Stimulated activated CD8-positive, alpha-beta memory T cell treated with anti-CD3 and anti-CD28 coated beads, Interleukin-15, amount 100 ng/mL, for 24 hours (primary cell): ENCODE results near the gene NOP9.
"Not testable (repeated sequence)": the region's sequence is repeated elsewhere in the genome, so short reads cannot be mapped to it uniquely, and the experiment has no call there.

ENCODE experiments used
- DNase-seq: peaks from one replicate; pipeline ENCODE4 v3.0.0-alpha.2; 2020; ENCODE audit warnings: low read depth

The NOP9 gene

DNA sequence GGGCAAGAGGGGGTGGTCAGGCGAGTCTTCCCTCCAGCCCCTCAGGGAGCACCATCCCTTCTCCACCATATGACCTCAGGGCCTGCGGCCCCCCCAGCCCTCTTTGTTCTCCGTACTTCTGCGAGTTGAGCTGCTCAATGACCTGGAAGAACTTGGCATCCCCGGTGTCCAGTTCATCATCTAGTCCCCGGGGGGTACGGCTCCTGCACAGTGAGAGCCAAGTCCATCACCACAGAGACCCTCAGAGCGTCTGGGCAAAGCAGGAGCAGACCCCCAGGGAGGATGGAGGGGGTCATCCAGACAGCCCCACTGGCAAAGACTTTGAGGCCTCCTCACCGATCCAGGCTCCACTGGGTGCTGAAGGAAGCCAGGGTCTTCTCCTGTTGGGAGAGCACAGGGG, 26.3 kb downstream of the NOP9 start:
- no peak for DNase-seq

DNA sequence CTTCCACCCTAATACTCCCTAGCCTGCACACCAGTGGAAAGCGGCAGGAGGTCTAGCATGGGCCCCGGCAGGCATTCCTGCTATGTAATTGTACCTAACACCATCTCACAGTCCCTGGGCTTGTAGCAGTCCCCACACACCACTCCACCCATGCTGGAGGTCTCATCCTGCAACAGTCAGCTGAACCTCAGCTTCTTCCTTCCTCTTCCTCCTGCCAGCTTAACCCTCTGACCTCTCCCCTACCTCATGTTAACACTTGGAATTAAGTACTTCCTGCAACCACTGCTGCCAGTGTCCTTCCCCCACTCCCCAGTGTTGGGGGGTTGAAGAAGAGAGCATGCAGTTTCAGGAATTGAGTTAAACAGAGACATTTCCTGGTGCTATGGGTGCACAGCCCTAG, 27.7 kb downstream of the NOP9 start:
- no peak for DNase-seq

DNA sequence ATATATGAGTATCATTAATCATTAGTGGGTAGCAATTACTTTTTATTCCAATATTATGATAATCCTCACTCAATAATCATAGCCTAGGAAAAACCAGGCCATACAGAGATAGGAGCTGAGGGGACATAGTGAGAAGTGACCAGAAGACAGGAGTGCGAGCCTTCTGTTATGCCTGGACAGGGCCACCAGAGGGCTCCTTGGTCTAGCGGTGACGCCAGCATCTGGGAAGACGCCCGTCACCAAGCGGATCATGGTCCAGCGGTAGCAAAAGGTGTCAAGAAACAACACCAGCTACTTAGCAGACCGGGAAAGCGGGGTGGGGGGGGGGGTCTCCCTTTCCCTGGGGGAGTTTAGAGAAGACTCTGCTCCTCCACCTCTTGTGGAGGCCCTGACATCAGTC, 28.3 kb downstream of the NOP9 start:
- DNase-seq: not testable (repeated sequence)

DNA sequence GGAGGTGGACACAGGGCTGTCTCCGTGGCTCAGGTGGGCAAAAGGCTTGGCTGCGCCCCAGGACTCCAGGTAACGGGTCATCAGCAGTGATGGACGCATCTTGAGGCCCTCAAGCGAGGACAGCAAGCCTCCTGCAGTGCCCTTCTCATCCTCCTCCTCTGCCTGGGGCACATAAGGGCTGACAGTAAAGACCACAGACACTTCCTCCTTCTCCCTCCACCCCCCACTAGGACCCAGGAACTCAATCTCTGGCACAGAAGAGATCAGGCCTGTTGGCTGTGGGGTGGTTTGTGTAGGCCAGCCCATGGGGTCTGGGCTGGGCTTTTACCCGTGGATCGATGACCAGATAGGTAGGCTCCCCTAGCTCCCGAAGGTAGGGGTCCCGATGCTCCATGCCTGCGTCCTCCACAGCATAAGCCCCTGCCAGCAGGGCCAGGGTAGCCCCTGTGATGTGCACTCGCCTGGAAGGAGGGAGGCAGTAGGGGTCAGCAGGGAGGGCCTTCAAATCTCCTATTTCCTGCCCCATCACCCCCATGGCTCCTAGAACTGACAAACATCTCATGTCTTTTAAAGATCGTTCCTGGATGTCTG, 29.5 kb downstream of the NOP9 start:
- no peak for DNase-seq

DNA sequence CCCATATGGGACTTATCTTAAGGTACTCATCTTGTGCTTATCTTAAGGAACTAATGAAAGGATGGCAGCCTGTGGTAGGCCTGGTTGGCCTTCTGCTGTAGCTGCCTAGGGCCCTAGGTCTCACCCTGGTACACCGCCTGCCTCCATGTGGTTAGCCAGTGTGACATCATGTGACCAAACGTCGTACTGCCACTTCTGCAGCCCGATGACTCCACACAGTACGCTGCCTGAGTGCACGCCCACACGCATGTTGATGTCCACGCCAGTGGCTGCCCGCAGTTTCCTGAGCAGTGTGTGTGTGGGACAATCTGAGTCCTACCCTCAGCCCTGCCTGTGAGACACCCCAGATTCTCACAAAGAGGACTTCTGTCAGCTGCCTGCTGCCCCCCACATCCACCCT, 30.1 kb downstream of the NOP9 start:
- no peak for DNase-seq

DNA sequence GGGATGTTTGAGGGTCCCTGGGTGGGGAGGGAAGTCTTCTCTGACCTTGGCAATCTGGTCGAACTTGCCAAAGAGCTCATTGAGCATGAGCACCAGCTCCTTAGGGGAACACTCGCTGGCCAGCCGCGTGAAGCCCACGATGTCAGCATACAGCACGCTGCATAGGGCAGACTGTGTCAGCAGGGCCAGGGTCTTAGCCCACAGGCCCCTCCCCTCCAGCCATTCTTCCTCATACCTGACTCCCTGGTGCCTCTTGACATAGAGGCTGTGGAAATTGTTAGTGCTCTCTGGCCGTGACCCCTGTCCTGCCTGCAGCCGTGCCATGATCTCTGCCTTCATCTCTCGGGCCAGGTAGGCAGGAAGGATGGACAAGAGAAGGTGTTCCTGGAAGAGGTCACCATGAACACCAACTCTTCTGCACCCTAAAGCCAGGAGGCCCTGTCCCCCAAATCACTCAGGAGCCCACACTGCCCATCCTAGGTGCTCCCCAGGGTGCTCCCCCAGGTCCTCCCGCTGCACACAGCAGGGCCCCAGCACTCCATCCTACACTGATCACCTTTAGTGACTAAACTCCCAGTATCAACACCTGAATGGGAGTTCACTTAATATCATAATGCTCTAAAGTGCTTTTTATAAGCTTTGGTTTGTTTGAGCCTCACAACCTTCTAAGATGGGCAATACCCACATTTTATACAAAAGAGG, 31.5 kb downstream of the NOP9 start:
- DNase-seq: no peak

DNA sequence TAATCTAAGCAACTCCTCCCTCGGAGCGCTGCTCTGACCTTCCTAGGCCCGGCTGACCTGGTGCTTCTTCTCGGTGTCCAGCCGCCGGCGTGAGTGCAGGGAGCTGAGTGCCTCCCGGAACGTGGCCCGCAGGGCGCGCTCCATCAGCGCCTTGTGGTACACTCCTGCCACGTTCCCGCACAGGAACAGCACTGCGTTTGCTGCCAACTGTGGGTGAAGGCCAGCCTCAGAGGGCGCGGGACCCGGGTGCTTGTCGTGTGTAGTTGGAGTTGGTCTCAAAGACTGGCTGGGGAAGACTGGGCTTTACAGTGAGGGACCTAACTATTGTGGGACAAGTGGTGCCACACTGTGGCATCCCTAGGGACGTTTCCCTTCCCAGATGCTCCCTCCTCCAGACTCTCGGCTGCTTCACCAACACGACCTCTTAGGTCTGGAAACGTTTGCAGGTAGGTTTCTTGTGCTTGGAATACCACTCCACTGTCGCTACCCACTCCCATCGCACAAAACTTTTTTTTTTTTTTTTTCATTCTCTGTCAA, 32.1 kb downstream of the NOP9 start:
- DNase-seq: no peak

DNA sequence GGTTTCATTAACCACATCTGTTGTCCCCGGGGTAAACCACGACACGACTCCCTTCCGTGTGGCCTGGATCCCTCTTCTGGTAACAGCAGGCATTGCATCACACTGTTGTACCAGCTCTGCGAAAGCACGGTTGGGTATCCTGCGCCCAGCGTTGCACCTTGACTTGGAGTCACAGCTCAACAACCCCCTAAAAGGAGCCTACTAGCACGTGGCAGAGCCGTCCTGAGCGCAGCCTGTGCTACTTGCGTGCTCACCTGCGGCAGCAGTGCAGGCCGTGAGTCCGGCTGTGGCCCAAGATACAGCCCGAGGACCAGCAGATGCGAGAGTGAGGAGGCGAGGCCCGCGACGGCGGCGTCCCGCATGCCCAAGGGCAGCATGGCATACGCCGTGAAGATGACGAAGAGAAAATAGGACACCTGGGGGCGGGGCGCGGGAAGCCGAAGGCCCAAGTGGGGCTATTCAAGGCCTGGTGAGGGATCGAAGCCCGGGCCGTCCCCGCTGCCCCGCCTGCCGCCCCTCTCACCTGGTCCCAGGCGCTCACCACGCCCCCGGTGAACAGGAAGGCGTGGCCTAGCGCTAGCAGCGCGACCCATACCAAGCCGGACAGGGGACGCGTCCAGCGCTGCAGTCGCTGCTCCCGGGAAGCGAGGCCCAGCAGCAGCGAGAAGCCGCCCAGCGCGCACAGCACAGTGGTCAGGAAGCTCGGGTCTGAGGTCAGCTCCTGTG, 32.8 kb downstream of the NOP9 start:
- DNase-seq: no peak

DNA sequence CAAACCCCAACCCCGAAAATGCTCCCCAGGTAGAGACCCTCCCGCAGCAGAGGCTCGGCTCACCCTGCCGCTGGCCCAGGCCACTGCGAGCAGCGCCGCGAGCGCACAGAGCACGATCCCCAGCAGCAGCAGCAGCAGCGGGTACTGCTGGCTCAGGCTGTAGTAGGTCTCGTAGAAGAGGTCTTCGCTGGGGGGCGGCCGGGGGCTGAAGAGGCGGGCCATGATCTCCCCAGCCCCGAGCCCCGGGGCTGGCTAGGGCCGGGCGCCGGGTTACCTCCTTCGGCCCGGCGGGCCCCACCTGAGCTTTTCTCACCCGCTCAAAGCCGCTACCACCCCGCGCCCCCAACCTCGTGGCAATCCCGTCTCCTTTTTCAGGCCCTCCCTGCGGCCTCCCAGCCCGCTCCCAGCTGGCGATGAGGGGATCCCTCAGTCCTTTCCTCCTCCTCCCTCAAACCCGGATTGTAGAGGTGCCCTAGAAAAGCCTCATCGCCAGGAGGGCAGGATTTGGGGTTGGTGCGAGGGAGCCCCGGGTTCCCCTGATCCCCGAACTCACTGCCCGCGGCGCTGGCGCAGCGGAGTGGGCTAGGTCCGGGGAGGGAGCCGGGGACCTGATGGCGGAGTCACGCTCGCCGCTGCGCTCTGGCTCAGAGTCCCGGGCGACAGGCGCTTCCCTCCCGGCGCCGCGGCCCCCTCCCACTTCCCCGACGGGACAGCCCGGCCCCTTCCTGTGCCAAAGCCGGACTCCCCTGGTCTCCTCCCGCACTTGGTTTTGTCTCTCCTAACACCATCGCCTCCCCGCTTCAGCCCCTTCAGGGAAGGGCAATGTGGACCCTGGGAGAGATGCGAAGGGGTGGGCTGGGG, 35.0 kb downstream of the NOP9 start, which contains the start of gene ADCY4:
Gene ADCY4 (minus strand): TSS at position 641 of the 861 bp plus-strand sequence. CDS start 419 bp downstream, at position 222.
- no peak for DNase-seq

DNA sequence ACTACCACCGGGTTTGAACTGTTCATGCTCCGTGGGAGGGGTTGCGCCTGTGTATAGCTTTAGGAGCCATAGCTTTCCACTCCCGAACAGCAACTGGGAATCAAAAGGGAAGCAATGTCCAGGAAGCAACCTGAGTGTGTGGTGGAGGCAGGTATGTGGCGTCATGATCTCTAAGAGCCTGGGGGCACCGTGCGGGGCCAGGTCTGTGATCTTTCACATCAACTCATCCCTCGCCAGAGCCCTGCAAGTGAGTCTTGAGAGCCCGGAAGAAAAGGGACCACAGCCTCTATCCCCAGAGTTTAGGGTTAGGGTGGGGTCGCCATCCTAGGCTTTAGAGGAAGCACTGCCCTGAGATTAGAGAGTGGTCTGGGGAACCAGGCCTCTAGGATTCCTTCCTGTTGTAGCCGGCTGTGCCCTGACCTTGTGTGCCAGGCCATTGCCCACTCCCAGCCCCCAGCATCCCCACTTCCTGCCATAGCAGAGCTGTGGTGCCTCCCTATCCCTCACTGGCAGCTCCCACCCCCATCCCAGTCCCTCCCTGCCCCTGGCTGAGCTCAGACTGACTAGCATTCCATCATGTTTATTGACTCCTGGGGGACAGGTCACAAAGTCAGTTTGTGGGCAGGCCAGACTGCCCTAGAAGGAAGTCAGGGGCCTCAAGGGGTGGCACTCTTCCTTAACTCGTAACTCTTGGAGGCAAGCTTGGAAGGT, 36.0 kb downstream of the NOP9 start:
- DNase-seq: no peak

DNA sequence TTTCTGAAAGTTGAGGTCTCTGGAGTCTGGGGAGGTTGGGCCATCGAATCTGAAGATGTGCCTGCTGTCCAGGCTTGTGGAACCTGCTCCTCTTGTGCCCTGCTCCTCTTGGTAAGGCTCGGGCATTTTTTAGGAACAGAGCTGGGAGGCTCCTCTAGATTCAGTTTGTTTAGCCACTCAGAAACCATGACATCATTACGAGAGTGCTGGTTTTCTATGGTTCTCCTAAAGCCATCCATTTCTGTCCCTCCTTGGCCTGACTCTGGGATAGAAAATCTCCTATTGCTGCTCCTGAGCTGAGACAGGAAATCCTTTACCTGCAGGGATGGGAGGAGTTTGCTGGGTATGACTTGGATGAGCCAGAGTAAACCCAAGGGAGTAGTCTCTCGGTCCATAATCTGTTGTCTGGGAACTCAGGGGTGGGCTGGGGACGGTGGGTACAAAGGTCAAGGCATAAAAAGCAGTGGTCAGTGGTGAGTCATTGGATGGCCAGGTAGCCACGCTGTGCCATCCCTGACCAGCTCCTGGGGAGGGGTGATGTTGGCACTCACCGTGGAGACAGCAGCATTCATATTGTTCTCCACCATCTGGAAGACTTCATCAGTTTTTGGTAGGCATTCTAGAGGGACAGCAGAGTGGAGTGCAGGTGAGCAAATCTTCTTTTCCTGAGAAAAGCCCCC, 37.6 kb downstream of the NOP9 start:
- DNase-seq: no peak

DNA sequence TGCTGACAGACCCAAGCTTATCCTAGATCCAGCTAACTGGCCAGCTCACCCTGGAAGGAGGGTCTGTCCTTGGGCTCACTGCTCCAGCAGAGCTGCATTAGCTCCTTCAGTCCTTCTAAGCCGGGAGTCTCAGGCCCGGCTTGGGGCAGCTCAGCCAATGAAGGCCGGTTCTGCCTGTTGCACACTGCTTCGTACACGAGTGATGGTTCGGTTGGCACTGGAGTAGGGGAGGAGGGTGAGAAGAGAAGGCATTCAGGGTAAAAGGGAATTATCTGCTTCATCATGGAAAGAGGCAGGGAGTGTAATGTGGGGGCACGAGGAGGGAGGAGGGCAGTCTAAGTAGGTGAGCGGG, 38.1 kb downstream of the NOP9 start:
- DNase-seq: no peak

DNA sequence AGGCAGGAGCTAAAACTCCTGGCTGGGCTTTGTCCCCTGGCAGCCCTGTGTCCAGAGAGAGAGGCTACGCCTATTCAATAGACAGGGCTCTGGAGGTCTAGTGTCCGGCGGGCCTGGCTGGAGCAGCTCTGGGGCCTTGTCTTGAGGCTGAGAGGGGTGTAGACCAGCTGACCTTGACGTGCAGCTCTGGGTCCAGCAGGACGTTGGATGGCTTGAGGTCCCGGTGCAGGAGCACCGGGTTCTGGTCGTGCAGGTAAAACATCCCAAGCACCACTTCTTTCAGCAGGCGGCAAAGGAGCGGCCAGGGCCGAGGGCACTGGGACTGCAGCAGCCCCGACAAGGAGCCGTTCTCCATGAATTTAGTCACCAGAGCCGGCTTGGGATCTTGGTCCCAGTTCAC, 39.2 kb downstream of the NOP9 start:
- no peak for DNase-seq

DNA sequence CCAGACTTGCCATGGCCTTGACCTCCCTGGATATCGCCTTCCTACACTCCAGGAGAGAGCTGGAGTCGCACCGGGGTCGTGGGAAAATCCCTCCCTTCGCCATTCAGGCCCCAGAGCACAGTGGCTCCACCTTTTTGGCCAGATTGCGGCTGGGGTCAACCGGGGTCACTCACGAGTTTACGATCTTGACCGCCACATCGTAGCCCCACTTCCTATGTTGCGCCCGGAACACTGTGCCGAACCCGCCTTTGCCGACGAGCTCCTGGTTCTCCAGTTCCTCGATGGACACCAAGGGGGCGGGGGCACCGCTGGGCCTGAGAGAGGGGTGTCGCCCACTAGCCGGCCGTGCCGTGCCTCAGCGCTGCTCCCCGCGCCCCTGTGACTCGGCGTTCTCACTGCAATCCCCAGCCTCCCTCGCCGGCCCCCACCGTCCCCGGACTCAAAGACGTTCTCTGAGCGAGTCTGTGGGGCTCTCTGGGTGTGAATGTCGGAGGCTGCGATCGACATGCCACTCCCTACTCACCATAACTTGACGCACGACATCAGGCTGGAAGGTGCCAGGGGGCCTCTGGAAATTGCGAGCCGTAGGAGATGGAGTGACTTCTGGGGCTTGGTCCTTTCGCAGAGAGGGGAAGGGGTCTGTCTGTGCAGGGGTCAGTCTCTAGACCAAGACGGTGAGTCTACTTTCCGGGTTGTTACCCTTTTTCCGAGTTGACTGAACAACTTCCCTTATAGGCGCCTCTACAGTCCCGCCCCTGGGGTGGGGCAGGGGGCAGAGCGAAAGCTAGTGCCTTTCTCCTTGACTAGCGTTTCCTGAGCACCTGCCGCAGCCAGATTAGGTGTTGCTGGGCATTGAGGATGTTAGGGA, 39.9 kb downstream of the NOP9 start, which contains the start of gene RIPK3:
Gene RIPK3 (minus strand): TSS at position 708 of the 868 bp plus-strand sequence. CDS start 165 bp downstream, at position 543.
- no peak for DNase-seq

DNA sequence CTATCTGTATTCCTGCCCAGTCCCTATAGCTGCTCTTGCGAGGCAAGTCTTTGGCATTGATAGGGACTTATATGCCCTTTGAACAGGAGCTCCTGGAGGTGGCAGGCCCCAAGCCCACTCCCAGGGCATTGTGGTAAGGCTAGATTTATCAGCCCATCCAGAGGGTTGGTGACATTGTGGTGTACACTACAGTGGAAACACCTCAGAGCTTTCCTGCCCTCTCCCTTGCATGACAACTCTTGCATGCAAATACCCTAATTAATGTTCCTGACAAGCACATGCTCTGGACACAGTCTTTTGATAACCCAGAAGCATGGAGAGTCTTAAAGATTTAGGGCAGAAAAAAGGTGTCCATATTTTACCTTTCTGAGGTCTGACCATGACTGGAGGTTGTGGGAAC, 41.0 kb downstream of the NOP9 start:
- no peak for DNase-seq

DNA sequence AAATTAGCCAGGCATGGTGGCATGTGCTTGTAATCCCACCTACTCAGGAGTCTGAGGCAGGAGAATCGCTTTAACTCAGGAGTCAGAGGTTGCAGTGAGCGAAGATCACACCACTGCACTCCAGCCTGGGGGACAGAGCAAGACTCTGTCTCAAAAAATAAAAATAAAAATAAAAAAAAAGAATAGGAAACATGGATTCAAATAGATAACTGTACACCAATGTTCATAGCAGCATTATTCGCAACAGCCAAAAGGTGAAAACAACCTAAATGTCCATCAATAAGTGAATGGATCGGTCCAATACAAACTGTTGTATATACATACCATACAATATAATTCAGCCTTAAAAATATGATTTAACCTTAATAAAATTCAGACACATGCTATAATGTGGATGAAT, 43.2 kb downstream of the NOP9 start:
- no peak for DNase-seq

DNA sequence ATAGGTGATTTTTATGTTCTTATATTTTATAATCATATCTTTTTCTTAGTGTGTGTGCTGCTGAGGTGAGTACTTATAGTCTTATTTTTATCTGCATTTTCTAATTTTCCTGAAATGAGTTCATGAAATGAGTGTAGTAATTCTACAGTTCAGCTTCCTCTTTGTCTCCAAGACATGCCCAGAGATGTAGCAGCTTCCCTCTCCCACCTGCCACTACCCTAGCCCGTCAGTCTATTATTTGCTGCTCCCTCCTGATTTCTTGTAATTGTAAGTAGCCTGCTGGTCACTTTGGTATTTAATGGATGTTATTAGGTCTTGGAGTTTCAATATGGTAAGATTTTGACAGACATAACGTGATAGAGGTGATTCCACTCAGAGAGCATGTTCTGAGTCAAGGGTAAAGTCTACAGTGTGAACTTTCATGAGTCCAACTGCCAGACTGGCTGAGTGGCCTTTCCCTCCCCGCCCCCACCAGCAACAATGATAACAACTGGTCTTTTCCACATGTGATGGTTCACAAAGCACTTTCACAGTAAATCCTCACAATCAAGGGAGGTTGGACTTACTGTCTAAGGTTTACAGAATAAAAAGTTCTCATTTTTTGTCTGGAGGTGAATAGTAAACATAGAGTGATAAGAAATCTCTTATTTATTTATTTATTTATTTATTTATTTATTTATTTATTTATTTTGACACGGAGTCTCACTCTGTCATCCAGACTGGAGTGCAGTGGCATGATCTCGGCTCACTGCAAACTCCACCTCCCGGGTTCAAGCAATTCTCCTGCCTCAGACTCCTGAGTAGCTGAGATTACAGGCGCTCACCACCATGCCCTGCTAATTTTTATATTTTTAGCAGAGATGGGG, 44.4 kb downstream of the NOP9 start:
- DNase-seq: no peak

DNA sequence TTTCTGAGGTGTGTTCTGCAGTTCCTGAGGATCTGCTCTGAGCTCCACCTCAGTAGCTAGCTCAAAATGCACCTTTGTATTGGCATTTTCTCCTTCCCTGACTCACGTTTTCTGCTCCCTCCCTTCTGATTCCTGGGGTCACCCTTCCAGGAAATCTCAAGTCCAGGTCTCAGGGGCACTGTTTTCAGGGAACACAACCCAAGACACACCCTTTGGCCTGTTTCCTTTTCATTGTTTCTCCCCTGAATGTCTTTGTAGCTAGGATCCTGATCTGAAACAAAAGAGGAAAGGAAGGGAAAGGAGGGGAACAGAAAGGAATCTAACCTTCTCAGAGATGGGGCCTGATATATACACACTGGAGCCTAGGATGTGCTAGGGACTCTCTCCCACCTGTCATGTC, 47.5 kb downstream of the NOP9 start:
- DNase-seq: no peak

DNA sequence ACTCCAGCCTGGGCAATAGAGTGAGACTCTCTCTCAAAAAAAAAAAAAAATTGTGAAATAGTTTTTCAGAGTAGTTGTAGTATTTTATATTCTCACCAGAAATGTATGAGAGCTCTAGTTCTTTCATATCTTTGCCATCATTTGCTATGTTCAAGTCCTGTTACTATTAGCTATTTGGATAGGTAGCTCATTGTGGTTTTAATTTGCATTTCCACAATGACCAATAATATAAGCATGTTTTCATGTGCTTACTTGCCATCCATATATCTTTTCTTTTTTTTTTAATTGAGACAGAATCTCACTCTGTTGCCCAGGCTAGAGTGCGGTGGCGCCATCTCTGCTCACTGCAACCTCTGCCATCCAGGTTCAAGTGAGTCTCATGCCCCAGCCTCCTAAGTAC, 48.5 kb downstream of the NOP9 start:
- DNase-seq: no peak
